Gastroesophageal sphincter (tissue), 3 donors: ENCODE measurements around the gene DCXR.

Experiments
- CTCF ChIP-seq, 4 experiments: fragments of 200-600 bp in 2 of 4; fragments of 450-650 bp in 2 of 4; sonication (generic) in 1 of 4; IDR thresholded peaks; one replicate each; pipeline ENCODE4 v1.5.1; 2017 to 2019; ENCODE audit warnings: antibody characterized with exemption in 4 of 4, mild to moderate bottlenecking in 2 of 4, moderate library complexity in 2 of 4
- POLR2A ChIP-seq, 2 donors: fragments of 450-650 bp; IDR thresholded peaks; one replicate each; pipeline ENCODE4 v1.6.1; 2017; ENCODE audit warnings: antibody characterized with exemption in 2 of 2, mild to moderate bottlenecking in 2 of 2, moderate library complexity in 1 of 2
- POLR2AphosphoS5 ChIP-seq: sonication (generic); formaldehyde crosslinking; IDR thresholded peaks from one replicate; pipeline ENCODE4 v1.6.1; 2017; ENCODE audit warnings: antibody characterized with exemption

- TF ChIP-seq CTCF (IDR thresholded peaks at IDR 0.05) (no peak), POLR2A (IDR thresholded peaks at IDR 0.05) (no peak), POLR2AphosphoS5 (no peak)
Measured at GRCh38 chr17:82033359-82034085, 4.0 kb downstream of the DCXR start.
